Ascending aorta (tissue), 2 donors: ENCODE data around the gene SLC25A4. TPM values are rescaled to one million over a fixed set of nuclear protein-coding genes. Genes with fewer than 3 reads are reported as not detected.
A peak's percentile ranks its signal among the peaks of the same experiment; 100 is the strongest.

Experiments
- DNase-seq, 2 donors: peaks; one replicate each; pipeline ENCODE4 v3.0.0-alpha.2; 2019; ENCODE audit warnings: low spot score in 2 of 2
- H3K27ac ChIP-seq, 2 donors: fragments of 200-600 bp; sonication (generic); one replicate each; pipeline ENCODE4 v1.5.1; 2016 to 2017; ENCODE audit warnings: mild to moderate bottlenecking in 1 of 2
- H3K27me3 ChIP-seq: fragments of 200-600 bp; sonication (generic); one replicate; pipeline ENCODE4 v1.5.1; 2017
- H3K36me3 ChIP-seq, 2 donors: fragments of 200-600 bp; sonication (generic); one replicate each; pipeline ENCODE4 v1.5.1; 2016
- H3K4me1 ChIP-seq, 2 donors: fragments of 200-600 bp; sonication (generic); one replicate each; pipeline ENCODE4 v1.5.1; 2016 to 2017; ENCODE audit warnings: mild to moderate bottlenecking in 1 of 2
- H3K4me3 ChIP-seq, 2 donors: fragments of 200-600 bp; sonication (generic); one replicate each; pipeline ENCODE4 v1.5.1; 2016 to 2017; ENCODE audit warnings: mild to moderate bottlenecking in 1 of 2
- H3K9me3 ChIP-seq, 2 donors: fragments of 200-600 bp; sonication (generic); one replicate each; pipeline ENCODE4 v1.5.1; 2016
- intact Hi-C: fragments of 100-400 bp; cut with DNase I; formaldehyde crosslinking; loops from one replicate; pipeline ENCODE4 v1.15.1; 2023
- total RNA-seq: library from RNA; depleted of rRNA; stranded (reverse); fragments of >200 nt; gene quantifications from one replicate; pipeline ENCODE4 v1.1.0, GENCODE V29; 2016
- TF ChIP-seq, protein P1 (sequence below), 3 experiments: fragments of 200-600 bp in 2 of 3; fragments of 450-650 bp in 1 of 3; sonication (generic) in 2 of 3; IDR thresholded peaks; one replicate each; pipeline ENCODE4 v1.5.1; 2016 to 2019; ENCODE audit warnings: antibody characterized with exemption in 3 of 3, mild to moderate bottlenecking in 1 of 3, moderate library complexity in 1 of 3

SLC25A4 gene
- total RNA-seq, 1 donor from 2014 or later = 19.6 TPM

DNA sequence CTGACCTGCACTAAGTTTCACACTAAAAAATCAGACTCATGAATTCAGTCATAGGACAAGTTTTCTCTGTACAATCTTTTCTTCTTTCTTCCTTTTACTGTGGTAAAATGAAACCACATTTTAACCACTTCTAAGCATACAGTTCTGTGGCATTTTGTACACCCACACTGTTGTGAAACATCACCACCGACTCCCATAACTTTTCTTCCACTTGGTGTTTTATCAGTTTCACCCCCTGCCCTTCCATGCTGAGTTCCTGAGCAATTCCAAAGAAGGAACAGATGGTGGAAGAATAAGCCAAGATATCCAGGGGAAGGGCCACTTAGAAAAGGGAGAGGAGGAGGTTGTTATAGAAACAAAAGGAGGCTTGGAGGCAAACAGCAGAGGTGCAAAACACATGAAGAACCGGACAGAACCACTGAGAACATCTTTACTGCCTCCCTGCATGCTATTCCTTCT, 22.6 kb downstream of the SLC25A4 start:
- TF ChIP-seq, protein P1, sequence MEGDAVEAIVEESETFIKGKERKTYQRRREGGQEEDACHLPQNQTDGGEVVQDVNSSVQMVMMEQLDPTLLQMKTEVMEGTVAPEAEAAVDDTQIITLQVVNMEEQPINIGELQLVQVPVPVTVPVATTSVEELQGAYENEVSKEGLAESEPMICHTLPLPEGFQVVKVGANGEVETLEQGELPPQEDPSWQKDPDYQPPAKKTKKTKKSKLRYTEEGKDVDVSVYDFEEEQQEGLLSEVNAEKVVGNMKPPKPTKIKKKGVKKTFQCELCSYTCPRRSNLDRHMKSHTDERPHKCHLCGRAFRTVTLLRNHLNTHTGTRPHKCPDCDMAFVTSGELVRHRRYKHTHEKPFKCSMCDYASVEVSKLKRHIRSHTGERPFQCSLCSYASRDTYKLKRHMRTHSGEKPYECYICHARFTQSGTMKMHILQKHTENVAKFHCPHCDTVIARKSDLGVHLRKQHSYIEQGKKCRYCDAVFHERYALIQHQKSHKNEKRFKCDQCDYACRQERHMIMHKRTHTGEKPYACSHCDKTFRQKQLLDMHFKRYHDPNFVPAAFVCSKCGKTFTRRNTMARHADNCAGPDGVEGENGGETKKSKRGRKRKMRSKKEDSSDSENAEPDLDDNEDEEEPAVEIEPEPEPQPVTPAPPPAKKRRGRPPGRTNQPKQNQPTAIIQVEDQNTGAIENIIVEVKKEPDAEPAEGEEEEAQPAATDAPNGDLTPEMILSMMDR (IDR thresholded peaks at IDR 0.05) = peak in 1 of 3 experiments; percentile 13
- H3K27me3 ChIP-seq = no peaks in the 10 kb centered on the region
- H3K36me3 ChIP-seq = peaks cover 21 to 28% of the 10 kb centered on the region in 2 donors
- intact Hi-C loops = no loop called here
- peak overlapping the region in 1 of 2 donors; percentile 14 for H3K27ac ChIP-seq
- no peak for DNase-seq
- no peak overlapping the region for H3K4me3 ChIP-seq
- no peaks in the 10 kb centered on the region for H3K9me3 ChIP-seq
- H3K4me1 ChIP-seq = no peaks in the 10 kb centered on the region

DNA sequence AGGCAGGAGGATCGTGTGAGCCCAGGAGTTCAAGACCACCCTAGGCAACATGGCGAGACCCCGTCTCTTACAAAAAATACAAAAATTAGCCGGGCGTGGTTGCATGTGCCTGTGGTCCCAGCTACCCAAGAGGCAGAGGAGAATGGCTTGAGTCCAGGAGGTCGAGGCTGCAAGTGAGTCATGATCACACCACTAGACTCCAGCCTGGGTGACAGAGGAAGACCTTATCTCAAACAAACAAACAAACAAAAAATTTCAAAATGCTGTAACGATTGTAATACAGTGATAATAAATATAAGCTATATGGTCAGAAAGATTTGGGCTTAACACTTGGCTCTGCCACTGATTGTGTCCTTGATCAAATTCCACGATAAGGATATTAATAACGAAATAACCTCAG, 24.2 kb downstream of the SLC25A4 start:
- intact Hi-C loops = no loop called here
- Histone ChIP-seq H3K9me3 (no peaks in the 10 kb centered on the region), H3K27me3 (no peaks in the 10 kb centered on the region), H3K36me3 (peaks cover 17 to 19% of the 10 kb centered on the region in 2 donors), H3K4me3 (no peak overlapping the region), H3K4me1 (no peaks in the 10 kb centered on the region), H3K27ac (no peak overlapping the region)
- TF ChIP-seq, protein P1 (IDR thresholded peaks at IDR 0.05) = no peak
- no peak for DNase-seq

DNA sequence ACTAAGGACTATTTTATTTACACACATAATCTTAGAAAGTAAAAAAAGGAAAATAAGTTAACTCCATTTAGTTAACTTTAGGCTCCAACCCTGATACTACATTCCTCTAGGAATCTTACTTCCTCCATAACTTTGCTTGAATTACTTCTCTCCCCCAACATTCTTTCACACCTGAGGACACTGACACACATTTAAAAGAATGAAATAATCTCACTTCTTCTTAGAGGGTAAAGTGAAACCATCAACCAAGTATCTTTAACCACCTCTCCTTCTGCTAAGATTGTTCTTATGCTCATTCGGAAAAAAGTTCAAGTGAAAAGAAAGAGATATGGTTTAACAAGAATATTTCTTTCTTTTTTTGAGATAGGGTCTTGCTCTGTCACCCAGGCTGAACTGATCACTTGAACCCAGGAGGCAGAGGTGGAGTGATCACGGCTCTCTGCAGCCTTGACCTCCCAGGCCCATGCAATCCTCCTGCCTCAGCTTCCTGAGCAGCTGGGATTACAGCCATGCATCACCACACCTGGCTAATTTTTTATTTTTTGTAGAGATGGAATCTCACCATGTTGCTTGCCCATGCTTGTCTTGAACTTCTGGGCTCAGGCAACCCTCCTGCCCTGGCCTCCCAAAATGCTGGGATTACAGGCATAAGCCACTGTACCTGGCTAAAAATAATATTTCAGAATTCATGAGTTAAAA, 28.5 kb downstream of the SLC25A4 start:
- Histone ChIP-seq H3K4me1 (peaks cover 0 to 22% of the 10 kb centered on the region in 2 donors), H3K27ac (peak overlapping the region in 1 of 2 donors; percentile 2), H3K36me3 (peaks cover 9 to 15% of the 10 kb centered on the region in 2 donors), H3K27me3 (no peaks in the 10 kb centered on the region), H3K9me3 (no peaks in the 10 kb centered on the region), H3K4me3 (no peak overlapping the region)
- TF ChIP-seq, protein P1 (IDR thresholded peaks at IDR 0.05) = no peak
- DNase-seq = no peak
- intact Hi-C loops = loop anchor here (10.0 kb wide), 1 partner anchor 527 kb away; the partner anchor contains the start of genes CASP3 and PRIMPOL

DNA sequence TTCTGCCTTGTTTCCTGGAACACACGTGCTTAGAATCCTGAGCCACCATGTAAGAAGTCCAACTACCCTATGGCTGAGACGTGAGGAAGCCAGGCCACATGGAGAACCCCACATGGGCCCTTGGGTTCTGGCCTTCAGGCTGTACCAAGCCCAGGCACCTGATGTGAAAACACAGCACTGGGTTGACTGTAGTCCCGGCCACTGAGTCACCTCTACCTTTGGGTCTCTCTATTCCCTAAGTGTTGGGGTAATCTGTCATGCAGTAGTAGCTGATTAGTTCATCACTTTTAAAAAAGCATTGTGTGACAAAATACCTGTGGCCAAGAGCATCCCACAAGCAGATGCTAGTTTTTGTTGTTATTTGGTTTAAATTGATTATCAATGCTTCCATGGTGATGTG, 36.4 kb downstream of the SLC25A4 start:
- no peak for DNase-seq
- intact Hi-C loops = loop anchor here (10.0 kb wide), 1 partner anchor 535 kb away; the partner anchor contains the start of genes CASP3 and PRIMPOL

DNA sequence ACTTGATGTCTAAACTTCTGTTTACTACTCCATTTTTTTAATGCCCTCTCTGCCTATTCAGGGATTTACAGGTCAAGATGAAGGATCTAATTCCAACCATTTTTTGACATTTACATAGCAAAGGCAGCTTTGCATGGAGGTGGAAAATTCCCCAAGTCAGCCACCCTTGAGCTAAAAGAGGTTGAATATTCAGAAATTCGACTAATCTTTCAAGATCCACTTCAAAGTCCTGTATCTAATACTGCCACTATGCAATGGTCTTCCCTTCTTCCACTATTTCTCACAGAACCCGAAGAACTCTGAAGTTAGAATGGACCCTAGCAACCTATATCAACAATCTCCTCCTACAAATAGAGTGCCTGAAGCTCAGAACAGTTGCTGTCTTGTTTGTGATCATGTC, 39.2 kb downstream of the SLC25A4 start:
- TF ChIP-seq, protein P1 (IDR thresholded peaks at IDR 0.05) = no peak
- Histone ChIP-seq H3K4me3 (no peak overlapping the region), H3K27me3 (no peaks in the 10 kb centered on the region), H3K36me3 (no peaks in the 10 kb centered on the region), H3K27ac (peak overlapping the region; percentile 69 to 70), H3K4me1 (peaks cover 0 to 33% of the 10 kb centered on the region in 2 donors), H3K9me3 (no peaks in the 10 kb centered on the region)
- DNase-seq = no peak
- intact Hi-C loops = loop anchor here (10.0 kb wide), 1 partner anchor 853 kb away; no protein-coding TSS in a partner anchor

More for the DNA sequence above, 36.4 kb downstream of the SLC25A4 start:
- peak overlapping the region; percentile 69 to 70 for H3K27ac ChIP-seq
- no peak overlapping the region for H3K4me3 ChIP-seq
- no peaks in the 10 kb centered on the region for H3K9me3 ChIP-seq
- TF ChIP-seq, protein P1 (IDR thresholded peaks at IDR 0.05) = no peak
- H3K4me1 ChIP-seq = peaks cover 0 to 48% of the 10 kb centered on the region in 2 donors
- H3K27me3 ChIP-seq = no peaks in the 10 kb centered on the region
- H3K36me3 ChIP-seq = no peaks in the 10 kb centered on the region
